Skeletal muscle tissue (tissue), 4 donors: ENCODE results near the gene URI1. TPM values are rescaled to one million over a fixed set of nuclear protein-coding genes. Genes with fewer than 3 reads are reported as not detected.

Experiments used
- H3K27ac ChIP-seq: one replicate; pipeline ENCODE4 v1.7.0; 2013; ENCODE audit warnings: mild to moderate bottlenecking, low read depth, low read length, inconsistent platforms
- H3K27me3 ChIP-seq, 3 donors: one replicate each; pipeline ENCODE4 v1.7.0; 2013; ENCODE audit warnings: low read length in 3 of 3; ENCODE audit not compliant: control insufficient read depth in 3 of 3, insufficient read depth in 3 of 3
- H3K36me3 ChIP-seq, 3 donors: one replicate each; pipeline ENCODE4 v1.7.0; 2013; ENCODE audit warnings: low read length in 3 of 3; ENCODE audit not compliant: control insufficient read depth in 3 of 3, insufficient read depth in 3 of 3
- H3K4me1 ChIP-seq, 3 donors: one replicate each; pipeline ENCODE4 v1.7.0; 2013; ENCODE audit warnings: low read length in 3 of 3, mild to moderate bottlenecking in 3 of 3; ENCODE audit not compliant: control insufficient read depth in 3 of 3, insufficient read depth in 3 of 3
- H3K4me3 ChIP-seq, 3 donors: one replicate each; pipeline ENCODE4 v1.7.0; 2013; ENCODE audit warnings: low read length in 3 of 3
- H3K9ac ChIP-seq, 3 donors: one replicate each; pipeline ENCODE4 v1.7.0; 2013; ENCODE audit warnings: low read length in 3 of 3, mild to moderate bottlenecking in 3 of 3, moderate library complexity in 2 of 3, low read depth in 1 of 3
- H3K9me3 ChIP-seq, 3 donors: one replicate each; pipeline ENCODE4 v1.7.0; 2013; ENCODE audit warnings: low read length in 3 of 3; ENCODE audit not compliant: control insufficient read depth in 3 of 3
- total RNA-seq: library from RNA; depleted of rRNA; stranded (reverse); fragments of >200 nt; gene quantifications from one replicate; pipeline ENCODE4 v1.2.3, GENCODE V29; 2014
- donor health status: Osteomylitis.

Gene URI1
- total RNA-seq, 1 donor from 2014 or later: 62.6 TPM

GRCh38 chr19:29966588-29967249 lies 24.7 kb downstream of the URI1 start:
- H3K27me3 ChIP-seq: no peaks in the 10 kb centered on the region

GRCh38 chr19:29967623-29968022 lies 25.6 kb downstream of the URI1 start:
- no peaks in the 10 kb centered on the region for H3K9me3 ChIP-seq
- H3K4me1 ChIP-seq: peaks cover 6 to 25% (median 18%) of the 10 kb centered on the region in 3 donors
- H3K36me3 ChIP-seq: no peaks in the 10 kb centered on the region
- H3K4me3 ChIP-seq: no peak overlapping the region
- H3K27me3 ChIP-seq: no peaks in the 10 kb centered on the region
- no peak overlapping the region for H3K9ac ChIP-seq
- H3K27ac ChIP-seq: no peak overlapping the region

More at GRCh38 chr19:29966588-29967249, 24.7 kb downstream of the URI1 start:
- Histone ChIP-seq H3K9ac (no peak overlapping the region), H3K9me3 (no peaks in the 10 kb centered on the region), H3K4me3 (no peak overlapping the region), H3K4me1 (peaks cover 6 to 25% (median 18%) of the 10 kb centered on the region in 3 donors), H3K36me3 (no peaks in the 10 kb centered on the region), H3K27ac (no peak overlapping the region)

- Histone ChIP-seq H3K9me3 (no peaks in the 10 kb centered on the region), H3K27ac (no peak overlapping the region), H3K4me3 (no peak overlapping the region), H3K9ac (no peak overlapping the region), H3K4me1 (peaks cover 6 to 18% (median 15%) of the 10 kb centered on the region in 3 donors), H3K36me3 (no peaks in the 10 kb centered on the region), H3K27me3 (no peaks in the 10 kb centered on the region)
Observed at GRCh38 chr19:29969891-29970290, 27.9 kb downstream of the URI1 start.

GRCh38 chr19:29971002-29971401 lies 29.0 kb downstream of the URI1 start:
- Histone ChIP-seq H3K4me1 (peaks cover 6 to 16% (median 15%) of the 10 kb centered on the region in 3 donors), H3K9me3 (no peaks in the 10 kb centered on the region), H3K9ac (no peak overlapping the region), H3K27me3 (no peaks in the 10 kb centered on the region), H3K36me3 (no peaks in the 10 kb centered on the region), H3K4me3 (no peak overlapping the region), H3K27ac (no peak overlapping the region)

- H3K4me1 ChIP-seq: peaks cover 2 to 10% (median 9%) of the 10 kb centered on the region in 3 donors
- H3K9me3 ChIP-seq: no peaks in the 10 kb centered on the region
- H3K36me3 ChIP-seq: no peaks in the 10 kb centered on the region
- no peak overlapping the region for H3K9ac ChIP-seq
- no peaks in the 10 kb centered on the region for H3K27me3 ChIP-seq
- H3K27ac ChIP-seq: no peak overlapping the region
- H3K4me3 ChIP-seq: no peak overlapping the region
Observed at GRCh38 chr19:29971648-29972047, 29.6 kb downstream of the URI1 start.

GRCh38 chr19:29974701-29975100 lies 32.7 kb downstream of the URI1 start:
- Histone ChIP-seq H3K27ac (no peak overlapping the region), H3K27me3 (no peaks in the 10 kb centered on the region), H3K36me3 (no peaks in the 10 kb centered on the region), H3K9me3 (no peaks in the 10 kb centered on the region), H3K4me1 (peaks cover 0 to 1% (median 0%) of the 10 kb centered on the region in 3 donors), H3K4me3 (no peak overlapping the region), H3K9ac (no peak overlapping the region)

GRCh38 chr19:29976151-29976943 lies 34.3 kb downstream of the URI1 start:
- no peak overlapping the region for H3K9ac ChIP-seq
- H3K4me1 ChIP-seq: no peaks in the 10 kb centered on the region
- H3K9me3 ChIP-seq: no peaks in the 10 kb centered on the region
- no peak overlapping the region for H3K27ac ChIP-seq
- H3K4me3 ChIP-seq: no peak overlapping the region
- no peaks in the 10 kb centered on the region for H3K36me3 ChIP-seq
- H3K27me3 ChIP-seq: no peaks in the 10 kb centered on the region

GRCh38 chr19:29978080-29978479 lies 36.0 kb downstream of the URI1 start:
- Histone ChIP-seq H3K9ac (no peak overlapping the region), H3K9me3 (no peaks in the 10 kb centered on the region)

GRCh38 chr19:29983568-29983967 lies 41.5 kb downstream of the URI1 start:
- Histone ChIP-seq H3K9me3 (no peaks in the 10 kb centered on the region), H3K36me3 (peaks cover 0 to 8% (median 4%) of the 10 kb centered on the region in 3 donors), H3K9ac (no peak overlapping the region), H3K4me3 (no peak overlapping the region), H3K4me1 (peaks cover 0 to 14% (median 3%) of the 10 kb centered on the region in 3 donors), H3K27ac (no peak overlapping the region), H3K27me3 (no peaks in the 10 kb centered on the region)

More at GRCh38 chr19:29978080-29978479, 36.0 kb downstream of the URI1 start:
- Histone ChIP-seq H3K4me3 (no peak overlapping the region), H3K36me3 (no peaks in the 10 kb centered on the region), H3K27me3 (no peaks in the 10 kb centered on the region), H3K27ac (no peak overlapping the region), H3K4me1 (peaks cover 0 to 6% (median under 1%) of the 10 kb centered on the region in 3 donors)

- peaks cover 0 to 14% (median 3%) of the 10 kb centered on the region in 3 donors for H3K4me1 ChIP-seq
- H3K4me3 ChIP-seq: no peak overlapping the region
- no peak overlapping the region for H3K27ac ChIP-seq
- H3K27me3 ChIP-seq: no peaks in the 10 kb centered on the region
- H3K9me3 ChIP-seq: no peaks in the 10 kb centered on the region
- H3K9ac ChIP-seq: no peak overlapping the region
- peaks cover 0 to 10% (median 7%) of the 10 kb centered on the region in 3 donors for H3K36me3 ChIP-seq
Observed at GRCh38 chr19:29985196-29985595, 43.2 kb downstream of the URI1 start.
